GM19395 (cell line): ENCODE results near the gene TLR10.
"Not testable (repeated sequence)": the region's sequence is repeated elsewhere in the genome, so short reads cannot be mapped to it uniquely, and the experiment has no call there.

Source experiments
- ATAC-seq: cut with Tn5 transposase; IDR thresholded peaks from one replicate; pipeline ENCODE4 v1.9.1; 2021; ENCODE audit warnings: mild to moderate bottlenecking, moderate library complexity; ENCODE audit not compliant: unreplicated experiment

TLR10 gene

GRCh38 chr4:38782452-38783108, at the start of gene TLR10:
TSS of gene TLR10 (minus strand) at chr4:38782990. CDS start at chr4:38775590, 7,400 bp downstream.
- ATAC-seq: peak; percentile 72

GRCh38 chr4:38832206-38832605, 49.4 kb upstream of the TLR10 start:
- ATAC-seq: no peak

GRCh38 chr4:38831653-38832052, 48.9 kb upstream of the TLR10 start:
- ATAC-seq: no peak

GRCh38 chr4:38829237-38829636, 46.4 kb upstream of the TLR10 start:
- no peak for ATAC-seq

GRCh38 chr4:38823766-38824165, 41.0 kb upstream of the TLR10 start:
- ATAC-seq: no peak

GRCh38 chr4:38822748-38823303, 40.0 kb upstream of the TLR10 start:
- ATAC-seq: no peak

GRCh38 chr4:38821739-38822138, 38.9 kb upstream of the TLR10 start:
- ATAC-seq: no peak

GRCh38 chr4:38820329-38821061, 37.7 kb upstream of the TLR10 start:
- peak; percentile 63 for ATAC-seq

- ATAC-seq: no peak
Observed at GRCh38 chr4:38819569-38819968, 36.8 kb upstream of the TLR10 start.

- peak; percentile 55 for ATAC-seq
Observed at GRCh38 chr4:38818441-38818976, 35.7 kb upstream of the TLR10 start.

GRCh38 chr4:38815885-38816782, 33.3 kb upstream of the TLR10 start:
- ATAC-seq: no peak

- no peak for ATAC-seq
Observed at GRCh38 chr4:38814386-38814785, 31.6 kb upstream of the TLR10 start.

- no peak for ATAC-seq
Observed at GRCh38 chr4:38811297-38811696, 28.5 kb upstream of the TLR10 start.

- ATAC-seq: not testable (repeated sequence)
Observed at GRCh38 chr4:38807462-38807861, 24.7 kb upstream of the TLR10 start.

- ATAC-seq: not testable (repeated sequence)
Observed at GRCh38 chr4:38806251-38806650, 23.5 kb upstream of the TLR10 start.

GRCh38 chr4:38805530-38806145, 22.8 kb upstream of the TLR10 start:
- peak; percentile 84 for ATAC-seq

- ATAC-seq: peak; percentile 30
Observed at GRCh38 chr4:38804654-38805295, 22.0 kb upstream of the TLR10 start, which contains the start of gene TLR1. TSS of gene TLR1 (minus strand) at chr4:38804791. CDS start at chr4:38798831, 5,960 bp downstream.

GRCh38 chr4:38803833-38804653, 21.3 kb upstream of the TLR10 start:
- ATAC-seq: peak; percentile 52
